Left ventricle myocardium inferior (tissue), 1 donor: ENCODE results near the gene TCFL5. TPM values are rescaled to one million over a fixed set of nuclear protein-coding genes. Genes with fewer than 3 reads are reported as not detected.

Experiments used
- DNase-seq: peaks from one replicate; pipeline ENCODE4 v3.0.0-alpha.2; 2020
- H3K27ac ChIP-seq: fragments of 200-600 bp; replicated peaks from 2 replicates; pipeline ENCODE4 v1.8.0; 2021
- H3K27me3 ChIP-seq: fragments of 200-600 bp; 2 replicates; pipeline ENCODE4 v1.8.0; 2021; ENCODE audit warnings: low read depth
- H3K36me3 ChIP-seq: fragments of 200-600 bp; 2 replicates; pipeline ENCODE4 v1.8.0; 2021
- H3K4me1 ChIP-seq: fragments of 200-600 bp; 2 replicates; pipeline ENCODE4 v1.8.0; 2021
- H3K4me3 ChIP-seq: fragments of 200-600 bp; 2 replicates; pipeline ENCODE4 v1.8.0; 2021; ENCODE audit warnings: mild to moderate bottlenecking, moderate library complexity
- H3K9me3 ChIP-seq: fragments of 200-600 bp; replicated peaks from 2 replicates; pipeline ENCODE4 v1.8.0; 2021
- CTCF ChIP-seq: fragments of 200-600 bp; IDR thresholded peaks from 2 replicates; pipeline ENCODE4 v1.8.0; 2021; ENCODE audit warnings: antibody characterized with exemption, mild to moderate bottlenecking, borderline replicate concordance
- intact Hi-C: fragments of 100-400 bp; cut with micrococcal nuclease; formaldehyde crosslinking; loops from one replicate; pipeline ENCODE4 v1.11.0; 2022
- total RNA-seq: library from RNA; stranded (reverse); fragmentation: NEBNext Ultra II Directional; extraction: Animal tissue kit (Norgen Biotek cat#: 25700); gene quantifications from one replicate; pipeline ENCODE4 v1.2.1, GENCODE V29; 2021
- donor health status: DM: no; HTN: yes; CAD: no; lungs with severe emphysema.

TCFL5 gene
- total RNA-seq, 1 donor from 2014 or later, result 6.6 TPM

GRCh38 chr20:62811320-62811719 lies 50.3 kb downstream of the TCFL5 start:
- H3K36me3 ChIP-seq, result peaks cover 55% of the 10 kb centered on the region
- H3K27ac ChIP-seq, result no peak overlapping the region
- DNase-seq, result no peak
- H3K27me3 ChIP-seq, result peaks cover 21% of the 10 kb centered on the region
- H3K9me3 ChIP-seq, result no peaks in the 10 kb centered on the region
- no peak overlapping the region for H3K4me3 ChIP-seq
- TF ChIP-seq CTCF, result no peak
- intact Hi-C loops, result no loop called here
- peaks cover 40% of the 10 kb centered on the region for H3K4me1 ChIP-seq

GRCh38 chr20:62809530-62810428 lies 51.8 kb downstream of the TCFL5 start:
- Histone ChIP-seq H3K4me3 (no peak overlapping the region), H3K27me3 (peaks cover 6% of the 10 kb centered on the region), H3K27ac (no peak overlapping the region), H3K36me3 (peaks cover 55% of the 10 kb centered on the region), H3K9me3 (no peaks in the 10 kb centered on the region), H3K4me1 (peaks cover 40% of the 10 kb centered on the region)
- DNase-seq, result no peak
- intact Hi-C loops, result no loop called here
- TF ChIP-seq CTCF, result no peak

DNA sequence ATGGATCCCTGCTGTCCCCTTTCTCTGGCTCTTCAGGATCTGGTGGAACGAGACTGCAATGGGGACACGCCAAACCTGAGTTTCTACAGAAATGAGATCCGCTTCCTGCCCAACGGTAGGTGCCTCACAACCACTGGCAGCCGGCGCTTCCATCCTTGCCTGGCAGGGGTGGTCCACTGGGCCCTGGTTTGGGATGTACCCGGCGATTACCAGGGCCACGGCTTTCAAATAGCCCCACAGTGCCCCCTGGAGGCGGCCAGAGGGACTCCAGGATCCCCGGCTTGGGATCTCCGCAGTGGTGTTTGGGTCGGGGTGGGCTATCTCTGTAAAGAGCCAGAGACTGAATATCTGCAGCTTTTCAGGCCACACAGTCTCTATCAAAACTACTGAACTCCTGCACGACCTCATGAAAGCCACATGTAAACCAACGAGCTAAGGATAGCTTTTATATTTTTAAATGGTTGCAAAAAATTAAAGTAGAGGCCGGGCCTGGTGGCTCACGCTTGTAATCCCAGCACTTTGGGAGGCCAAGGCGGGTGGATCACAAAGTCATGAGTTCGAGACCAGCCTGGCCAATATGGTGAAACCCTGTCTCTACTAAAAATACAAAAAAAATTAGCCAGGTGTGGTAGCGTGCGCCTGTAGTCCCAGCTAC lies 53.3 kb downstream of the TCFL5 start:
- Histone ChIP-seq H3K27me3 (no peaks in the 10 kb centered on the region), H3K27ac (no peak overlapping the region), H3K36me3 (peaks cover 55% of the 10 kb centered on the region), H3K9me3 (no peaks in the 10 kb centered on the region), H3K4me3 (no peak overlapping the region), H3K4me1 (peaks cover 49% of the 10 kb centered on the region)
- peak; percentile 95 for TF ChIP-seq CTCF
- DNase-seq, result peak; percentile 73
- intact Hi-C loops, result no loop called here

DNA sequence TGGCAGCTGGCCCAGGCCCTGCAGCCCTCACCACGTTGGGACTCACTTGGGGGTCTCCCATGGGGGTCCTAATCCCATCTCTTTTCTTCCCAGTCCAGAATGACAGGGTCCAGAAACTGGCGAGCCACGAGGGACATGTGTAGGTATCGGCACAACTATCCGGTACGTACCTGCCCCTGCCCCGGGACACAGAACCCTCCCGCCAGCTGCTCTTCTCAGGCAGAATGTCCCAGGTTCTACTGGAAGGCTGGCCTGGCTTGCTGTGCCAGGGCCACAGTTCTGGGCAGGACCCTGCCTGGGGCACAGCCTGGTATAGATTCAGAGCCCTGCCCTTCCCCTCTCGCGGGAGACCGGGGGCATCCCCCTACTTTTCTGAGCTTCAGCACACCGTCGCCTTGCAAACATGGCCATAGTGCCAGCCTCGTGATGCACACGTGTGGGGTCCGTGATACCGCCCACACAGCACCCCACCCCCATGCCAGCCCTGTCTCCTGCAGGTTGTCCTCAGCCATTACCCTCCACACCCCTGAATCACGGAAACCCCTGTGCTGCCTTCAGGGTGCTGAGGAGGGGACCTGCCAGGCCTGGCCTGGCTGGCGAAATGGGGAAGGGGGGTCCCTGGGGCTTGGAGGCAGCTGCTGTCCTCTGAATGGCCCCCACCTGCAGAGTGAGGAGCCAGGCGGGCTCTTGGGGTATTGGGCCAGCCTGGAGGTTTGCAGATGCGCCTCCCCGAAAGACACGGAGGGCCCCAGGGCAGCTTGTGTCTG lies 54.0 kb downstream of the TCFL5 start:
- no peak for DNase-seq
- H3K36me3 ChIP-seq, result peaks cover 50% of the 10 kb centered on the region
- H3K4me3 ChIP-seq, result no peak overlapping the region
- no peak overlapping the region for H3K27ac ChIP-seq
- no peaks in the 10 kb centered on the region for H3K27me3 ChIP-seq
- no peak for TF ChIP-seq CTCF
- H3K9me3 ChIP-seq, result no peaks in the 10 kb centered on the region
- H3K4me1 ChIP-seq, result peaks cover 56% of the 10 kb centered on the region
- intact Hi-C loops, result no loop called here

- Histone ChIP-seq H3K36me3 (peaks cover 39% of the 10 kb centered on the region), H3K4me3 (peak overlapping the region; percentile 99), H3K27me3 (no peaks in the 10 kb centered on the region), H3K9me3 (no peaks in the 10 kb centered on the region), H3K27ac (peak overlapping the region; percentile 91), H3K4me1 (peaks cover 66% of the 10 kb centered on the region)
- intact Hi-C loops, result no loop called here
- TF ChIP-seq CTCF, result no peak
- DNase-seq, result no peak
Measured at GRCh38 chr20:62806383-62807050, 55.1 kb downstream of the TCFL5 start.
